Heart left ventricle (tissue), 16 donors: ENCODE measurements around the gene STX2. TPM values are rescaled to one million over a fixed set of nuclear protein-coding genes. Genes with fewer than 3 reads are reported as not detected.

ENCODE experiments used
- ATAC-seq, 4 donors: fragments of 200-7000 bp; cut with Tn5 transposase; one replicate each; pipeline ENCODE4 v1.9.1; 2020 to 2022; ENCODE audit warnings: moderate library complexity in 4 of 4, mild to moderate bottlenecking in 3 of 4, moderate number of reproducible peaks in 1 of 4
- DNase-seq, 5 donors: peaks; one replicate each; pipeline ENCODE4 v3.0.0-alpha.2; 2020
- H3K27ac ChIP-seq, 12 donors: fragments of 200-600 bp; sonication (generic) in 4 of 12; one replicate each; pipeline versions ENCODE4 v1.5.0 to v1.8.0; 2016 to 2022; ENCODE audit warnings: mild to moderate bottlenecking in 2 of 12
- H3K27me3 ChIP-seq, 9 donors: fragments of 200-600 bp; sonication (generic) in 2 of 9; one replicate each; pipeline versions ENCODE4 v1.5.1 to v1.8.0; 2016 to 2022; ENCODE audit warnings: mild to moderate bottlenecking in 3 of 9
- H3K36me3 ChIP-seq, 9 donors: fragments of 200-600 bp; sonication (generic) in 2 of 9; one replicate each; pipeline versions ENCODE4 v1.5.0 to v1.8.0; 2018 to 2022; ENCODE audit warnings: mild to moderate bottlenecking in 2 of 9
- H3K4me1 ChIP-seq, 12 donors: fragments of 200-600 bp; sonication (generic) in 4 of 12; one replicate each; pipeline versions ENCODE4 v1.5.0 to v1.8.0; 2016 to 2022; ENCODE audit warnings: mild to moderate bottlenecking in 3 of 12
- H3K4me3 ChIP-seq, 12 donors: fragments of 200-600 bp; sonication (generic) in 4 of 12; one replicate each; pipeline versions ENCODE4 v1.5.0 to v1.8.0; 2017 to 2022; ENCODE audit warnings: mild to moderate bottlenecking in 9 of 12, moderate library complexity in 4 of 12
- H3K9me3 ChIP-seq, 12 donors: fragments of 200-600 bp; sonication (generic) in 4 of 12; one replicate each; pipeline versions ENCODE4 v1.5.0 to v1.8.0; 2016 to 2022; ENCODE audit warnings: mild to moderate bottlenecking in 1 of 12
- POLR2A ChIP-seq, 2 donors: fragments of 450-650 bp; IDR thresholded peaks; one replicate each; pipeline ENCODE4 v1.6.1; 2017; ENCODE audit warnings: antibody characterized with exemption in 2 of 2, mild to moderate bottlenecking in 2 of 2, moderate library complexity in 2 of 2
- WGBS, 4 donors: extraction: QIAGEN DNeasy Blood & Tissue Kit in 2 of 4; methylation state at CpG; one replicate each; pipeline versions ENCODE4 v1.1.5 to v1.1.7; 2013 to 2018; 5-methylcytosine and 5-hydroxymethylcytosine counted together
- intact Hi-C, 10 donors: fragments of 100-400 bp; cut with DNase I; formaldehyde crosslinking; loops; one replicate each; pipeline versions ENCODE4 v1.11.1 to v1.14.2; 2022
- polyA plus RNA-seq, 2 donors: library from polyadenylated mRNA; stranded (reverse); fragments of 200-250 nt; gene quantifications; one replicate each; pipeline ENCODE4 v1.2.3, GENCODE V29; 2013
- total RNA-seq, 9 donors: library from RNA; depleted of rRNA in 2 of 9; stranded (reverse); fragments of >200 nt in 2 of 9; fragmentation: NEBNext Ultra II Directional in 3 of 9; extraction: Animal tissue kit (Norgen Biotek cat#: 25700) in 3 of 9; gene quantifications; one replicate each; pipeline versions ENCODE4 v1.1.0 to v1.2.4, GENCODE V29; 2016 to 2023
- TF ChIP-seq, protein P1 (sequence below), 12 donors: fragments of 200-600 bp; sonication (generic) in 4 of 12; IDR thresholded peaks; one replicate each; pipeline versions ENCODE4 v1.5.0 to v1.8.0; 2018 to 2022; ENCODE audit warnings: antibody characterized with exemption in 12 of 12, mild to moderate bottlenecking in 5 of 12
- donor health status: ischemic (EF 13 %, LVEDD 7.1; RV severe dilation, severe dysfunction).
- donor health status: healthy with polysubstance abuse.
- donor health status: DM: no; HTN: yes; CAD: no.
- donor health status: DM: no; HTN: no; CAD: no.
- donor health status: ischemic (EF 25% LVEDD 6.9; RV normal size, moderate dysfunction).
- donor health status: ischemic (EF 25% LVEDD 5.7; RV mildly dilated, moderate dysfunction).
- donor health status: healthy.
- donor health status: DM: yes; HTN: yes; CAD: no.
- donor health status: ischemic (EF 35%, LVEDD 5.7; RV mildly dilated, moderate dysfunction).
- donor health status: nonischemic (EF 11% LVEDD 7.7; RV severe dilation, severe dysfunction).
- donor health status: DM: yes; HTN: yes; CAD: no.
- donor health status: PGD.
- donor health status: ischemic (EF 29% LVEDD 5.4; RV normal size, mild dysfunction).
- donor health status: nonischemic (EF 23%, LVEDD 6.1; RV moderate dilation, normal function).

The STX2 gene
- total and polyA plus RNA-seq, 11 donors, result 6.2 to 21.8 (median 11.1) TPM

DNA sequence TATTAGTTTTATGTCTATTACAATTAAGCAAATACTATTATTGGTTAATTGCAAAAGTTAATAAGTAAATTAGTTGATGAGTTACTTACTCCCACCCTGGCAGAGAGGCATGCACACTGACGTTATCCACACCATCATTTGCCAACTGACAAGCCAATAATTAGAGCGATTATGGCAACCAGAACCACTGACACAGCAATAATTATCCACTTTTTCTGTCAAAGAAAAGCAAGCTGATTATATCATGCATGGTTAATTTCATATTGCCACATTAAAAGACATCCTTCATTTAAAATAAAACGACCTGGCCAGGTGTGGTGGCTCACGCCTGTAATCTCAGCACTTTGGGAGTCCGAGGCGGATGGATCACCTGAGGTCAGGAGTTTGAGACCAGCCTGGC lies 43.1 kb downstream of the STX2 start:
- 59 to 81% (median 78%) methylated on average over 6 of the region's 6 CpGs for WGBS, 4 donors
- no peak for TF ChIP-seq POLR2A (IDR thresholded peaks at IDR 0.05)
- TF ChIP-seq, protein P1, sequence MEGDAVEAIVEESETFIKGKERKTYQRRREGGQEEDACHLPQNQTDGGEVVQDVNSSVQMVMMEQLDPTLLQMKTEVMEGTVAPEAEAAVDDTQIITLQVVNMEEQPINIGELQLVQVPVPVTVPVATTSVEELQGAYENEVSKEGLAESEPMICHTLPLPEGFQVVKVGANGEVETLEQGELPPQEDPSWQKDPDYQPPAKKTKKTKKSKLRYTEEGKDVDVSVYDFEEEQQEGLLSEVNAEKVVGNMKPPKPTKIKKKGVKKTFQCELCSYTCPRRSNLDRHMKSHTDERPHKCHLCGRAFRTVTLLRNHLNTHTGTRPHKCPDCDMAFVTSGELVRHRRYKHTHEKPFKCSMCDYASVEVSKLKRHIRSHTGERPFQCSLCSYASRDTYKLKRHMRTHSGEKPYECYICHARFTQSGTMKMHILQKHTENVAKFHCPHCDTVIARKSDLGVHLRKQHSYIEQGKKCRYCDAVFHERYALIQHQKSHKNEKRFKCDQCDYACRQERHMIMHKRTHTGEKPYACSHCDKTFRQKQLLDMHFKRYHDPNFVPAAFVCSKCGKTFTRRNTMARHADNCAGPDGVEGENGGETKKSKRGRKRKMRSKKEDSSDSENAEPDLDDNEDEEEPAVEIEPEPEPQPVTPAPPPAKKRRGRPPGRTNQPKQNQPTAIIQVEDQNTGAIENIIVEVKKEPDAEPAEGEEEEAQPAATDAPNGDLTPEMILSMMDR (IDR thresholded peaks at IDR 0.05), result no peak
- H3K36me3 ChIP-seq, result peaks cover 0 to 100% (median 87%) of the 10 kb centered on the region in 9 donors
- H3K27ac ChIP-seq, result no peak overlapping the region
- ATAC-seq (no peak), DNase-seq (no peak)
- intact Hi-C loops, result no loop called here
- no peaks in the 10 kb centered on the region for H3K4me1 ChIP-seq
- no peaks in the 10 kb centered on the region for H3K27me3 ChIP-seq
- no peak overlapping the region for H3K4me3 ChIP-seq
- H3K9me3 ChIP-seq, result no peaks in the 10 kb centered on the region

DNA sequence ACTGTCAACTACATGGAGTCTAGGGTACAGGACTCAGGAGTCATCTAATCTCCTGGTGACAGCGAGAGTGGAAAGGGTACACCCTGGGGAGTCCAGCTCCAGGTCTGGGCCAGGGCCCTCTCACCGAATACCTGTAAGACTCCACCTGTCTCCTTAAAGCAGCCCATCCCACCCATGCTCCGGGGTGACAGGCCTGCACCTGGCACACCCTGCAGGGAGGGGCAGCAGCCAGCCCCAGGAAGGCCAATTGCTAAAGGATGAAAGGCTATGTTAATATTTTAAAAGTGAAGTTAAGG lies 45.5 kb downstream of the STX2 start:
- H3K9me3 ChIP-seq, result no peaks in the 10 kb centered on the region
- H3K36me3 ChIP-seq, result peaks cover 0 to 97% (median 75%) of the 10 kb centered on the region in 9 donors
- no peak for DNase-seq
- ATAC-seq, result no peak
- no peak overlapping the region for H3K4me3 ChIP-seq
- WGBS, 4 donors, result 79 to 100% (median 88%) methylated on average over 1 to 3 of the region's 3 CpGs
- H3K27me3 ChIP-seq, result no peaks in the 10 kb centered on the region
- no peak overlapping the region for H3K27ac ChIP-seq
- H3K4me1 ChIP-seq, result no peaks in the 10 kb centered on the region
- intact Hi-C loops, result no loop called here
- TF ChIP-seq, protein P1 (IDR thresholded peaks at IDR 0.05), result no peak
- TF ChIP-seq POLR2A (IDR thresholded peaks at IDR 0.05), result no peak

GRCh38 chr12:130792821-130793553 lies 46.1 kb downstream of the STX2 start:
- DNase-seq, result no peak
- intact Hi-C loops, result no loop called here
- H3K27me3 ChIP-seq, result no peaks in the 10 kb centered on the region
- no peak overlapping the region for H3K27ac ChIP-seq
- TF ChIP-seq, protein P1 (IDR thresholded peaks at IDR 0.05), result no peak
- no peak for TF ChIP-seq POLR2A (IDR thresholded peaks at IDR 0.05)
- peaks cover 0 to 91% (median 70%) of the 10 kb centered on the region in 9 donors for H3K36me3 ChIP-seq
- peak in 1 of 4 donors; percentile 24 for ATAC-seq
- H3K9me3 ChIP-seq, result no peaks in the 10 kb centered on the region
- H3K4me3 ChIP-seq, result no peak overlapping the region
- H3K4me1 ChIP-seq, result no peaks in the 10 kb centered on the region
- WGBS, 4 donors, result 83 to 92% (median 87%) methylated on average over 20 of the region's 20 CpGs

GRCh38 chr12:130791629-130792028 lies 47.4 kb downstream of the STX2 start:
- peaks cover 0 to 1% (median 0%) of the 10 kb centered on the region in 12 donors for H3K9me3 ChIP-seq
- WGBS, 4 donors, result 79 to 86% (median 82%) methylated on average over 10 of the region's 10 CpGs
- no peak overlapping the region for H3K4me3 ChIP-seq
- TF ChIP-seq POLR2A (IDR thresholded peaks at IDR 0.05), result no peak
- TF ChIP-seq, protein P1 (IDR thresholded peaks at IDR 0.05), result no peak
- intact Hi-C loops, result no loop called here
- H3K27ac ChIP-seq, result no peak overlapping the region
- ATAC-seq (no peak), DNase-seq (no peak)
- peaks cover 0 to 81% (median 61%) of the 10 kb centered on the region in 9 donors for H3K36me3 ChIP-seq
- no peaks in the 10 kb centered on the region for H3K4me1 ChIP-seq
- H3K27me3 ChIP-seq, result no peaks in the 10 kb centered on the region
